Loucy (cell line): ENCODE results near the gene SLC22A4.

Experiments used
- H2AFZ ChIP-seq: fragments of 200-600 bp; sonication (generic); 2 replicates; pipeline ENCODE4 v1.6.0; 2016; ENCODE audit warnings: antibody characterized with exemption, mild to moderate bottlenecking, low read length, moderate library complexity
- H3F3A ChIP-seq: fragments of 200-600 bp; 2 replicates; pipeline ENCODE4 v1.6.0; 2016; ENCODE audit warnings: antibody characterized with exemption, low read depth, mild to moderate bottlenecking
- H3K27me3 ChIP-seq: fragments of 200-600 bp; sonication (generic); 2 replicates; pipeline ENCODE4 v1.6.1; 2014; ENCODE audit warnings: low read length, mild to moderate bottlenecking; ENCODE audit not compliant: insufficient read depth, poor library complexity, severe bottlenecking
- H3K36me3 ChIP-seq: fragments of 200-600 bp; sonication (generic); 2 replicates; pipeline ENCODE4 v1.6.1; 2016; ENCODE audit warnings: low read length; ENCODE audit not compliant: insufficient read depth
- H3K4me1 ChIP-seq: fragments of 200-600 bp; sonication (generic); 2 replicates; pipeline ENCODE4 v1.5.1; 2014; ENCODE audit warnings: low read length, mild to moderate bottlenecking; ENCODE audit not compliant: insufficient read depth, poor library complexity, severe bottlenecking
- H3K4me2 ChIP-seq: fragments of 200-600 bp; sonication (generic); 2 replicates; pipeline ENCODE4 v1.6.0; 2014; ENCODE audit warnings: antibody characterized with exemption, low read length, low read depth, mild to moderate bottlenecking; ENCODE audit not compliant: poor library complexity, severe bottlenecking
- H3K4me3 ChIP-seq: fragments of 200-600 bp; sonication (generic); 2 replicates; pipeline ENCODE4 v1.5.1; 2014; ENCODE audit warnings: low read length, mild to moderate bottlenecking, mixed read lengths; ENCODE audit not compliant: poor library complexity, severe bottlenecking
- H3K79me2 ChIP-seq: fragments of 200-600 bp; sonication (generic); 2 replicates; pipeline ENCODE4 v1.6.1; 2014; ENCODE audit warnings: low read length; ENCODE audit not compliant: insufficient read depth
- H3K9ac ChIP-seq: fragments of 200-600 bp; sonication (generic); 2 replicates; pipeline ENCODE4 v1.6.0; 2014; ENCODE audit warnings: mild to moderate bottlenecking, low read depth, low read length, moderate library complexity; ENCODE audit not compliant: poor library complexity, severe bottlenecking
- H3K9me2 ChIP-seq: fragments of 200-600 bp; sonication (generic); replicated peaks from 2 replicates; pipeline ENCODE4 v1.6.1; 2016; ENCODE audit warnings: low read depth, low read length, mixed read lengths
- H3K9me3 ChIP-seq: fragments of 200-600 bp; sonication (generic); 2 replicates; pipeline ENCODE4 v1.6.1; 2014; ENCODE audit warnings: mild to moderate bottlenecking, antibody characterized with exemption, low read length, low read depth; ENCODE audit not compliant: insufficient read depth
- H4K20me1 ChIP-seq: fragments of 200-600 bp; sonication (generic); 2 replicates; pipeline ENCODE4 v1.6.0; 2014; ENCODE audit warnings: antibody characterized with exemption, low read length, mild to moderate bottlenecking; ENCODE audit not compliant: insufficient read depth, poor library complexity, severe bottlenecking
- EZH2phosphoT487 ChIP-seq: fragments of 200-600 bp; IDR thresholded peaks from 2 replicates; pipeline ENCODE4 v1.6.1; 2018; ENCODE audit warnings: antibody characterized with exemption, mild to moderate bottlenecking, moderate library complexity, borderline replicate concordance
- TF ChIP-seq, protein P1 (sequence below): fragments of 200-600 bp; sonication (generic); conservative IDR thresholded peaks from 2 replicates; pipeline ENCODE4 v1.5.1; 2014; ENCODE audit warnings: mild to moderate bottlenecking, antibody characterized with exemption, low read length

Gene SLC22A4

DNA sequence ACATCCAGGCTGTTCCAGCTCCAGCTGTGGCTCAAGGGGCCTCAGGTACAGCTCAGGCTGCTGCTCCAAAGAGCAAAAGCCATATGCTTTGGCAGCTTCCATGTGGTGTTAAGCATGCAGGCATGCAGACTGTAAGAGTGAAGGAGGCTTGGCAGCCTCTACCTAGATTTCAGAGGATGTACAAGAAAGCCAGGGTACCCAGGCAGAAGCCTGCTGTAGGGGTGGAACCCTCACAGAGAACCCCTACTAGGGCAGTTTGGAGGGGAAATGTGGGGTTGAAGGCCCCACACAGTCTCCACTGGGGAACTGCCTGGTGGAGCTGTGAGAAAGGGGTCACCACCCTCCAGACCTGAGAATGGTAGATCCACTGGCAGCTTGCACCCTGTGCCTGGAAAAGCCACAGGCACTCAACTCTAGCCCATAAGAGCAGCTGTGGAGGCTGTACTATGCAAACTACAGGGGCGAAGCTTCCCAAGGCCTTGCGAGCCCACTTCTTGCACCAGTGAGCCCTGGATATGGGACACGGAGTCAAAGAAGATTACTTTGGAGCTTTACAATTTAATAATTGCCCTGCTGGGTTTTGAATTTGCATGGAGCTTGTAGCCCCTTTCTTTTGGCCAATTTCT, 61.1 kb downstream of the SLC22A4 start:
- no peaks in the 10 kb centered on the region for H3K9me3 ChIP-seq
- H3K4me3 ChIP-seq = no peak overlapping the region
- no peaks in the 10 kb centered on the region for H3K4me1 ChIP-seq
- no peaks in the 10 kb centered on the region for H3K36me3 ChIP-seq
- no peak overlapping the region for H3K9ac ChIP-seq
- TF ChIP-seq EZH2phosphoT487 = no peak
- TF ChIP-seq, protein P1, sequence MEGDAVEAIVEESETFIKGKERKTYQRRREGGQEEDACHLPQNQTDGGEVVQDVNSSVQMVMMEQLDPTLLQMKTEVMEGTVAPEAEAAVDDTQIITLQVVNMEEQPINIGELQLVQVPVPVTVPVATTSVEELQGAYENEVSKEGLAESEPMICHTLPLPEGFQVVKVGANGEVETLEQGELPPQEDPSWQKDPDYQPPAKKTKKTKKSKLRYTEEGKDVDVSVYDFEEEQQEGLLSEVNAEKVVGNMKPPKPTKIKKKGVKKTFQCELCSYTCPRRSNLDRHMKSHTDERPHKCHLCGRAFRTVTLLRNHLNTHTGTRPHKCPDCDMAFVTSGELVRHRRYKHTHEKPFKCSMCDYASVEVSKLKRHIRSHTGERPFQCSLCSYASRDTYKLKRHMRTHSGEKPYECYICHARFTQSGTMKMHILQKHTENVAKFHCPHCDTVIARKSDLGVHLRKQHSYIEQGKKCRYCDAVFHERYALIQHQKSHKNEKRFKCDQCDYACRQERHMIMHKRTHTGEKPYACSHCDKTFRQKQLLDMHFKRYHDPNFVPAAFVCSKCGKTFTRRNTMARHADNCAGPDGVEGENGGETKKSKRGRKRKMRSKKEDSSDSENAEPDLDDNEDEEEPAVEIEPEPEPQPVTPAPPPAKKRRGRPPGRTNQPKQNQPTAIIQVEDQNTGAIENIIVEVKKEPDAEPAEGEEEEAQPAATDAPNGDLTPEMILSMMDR = no peak
- H3K79me2 ChIP-seq = no peaks in the 10 kb centered on the region
- H3K4me2 ChIP-seq = no peak overlapping the region
- H3K27me3 ChIP-seq = no peaks in the 10 kb centered on the region
- no peak overlapping the region for H2AFZ ChIP-seq
- H3K9me2 ChIP-seq = no peaks in the 10 kb centered on the region
- H4K20me1 ChIP-seq = no peaks in the 10 kb centered on the region
- H3F3A ChIP-seq = no peaks in the 10 kb centered on the region

- Histone ChIP-seq H3K9me3 (no peaks in the 10 kb centered on the region), H4K20me1 (no peaks in the 10 kb centered on the region), H3K4me2 (no peak overlapping the region), H3K27me3 (no peaks in the 10 kb centered on the region), H2AFZ (no peak overlapping the region), H3F3A (no peaks in the 10 kb centered on the region), H3K9ac (no peak overlapping the region), H3K36me3 (no peaks in the 10 kb centered on the region), H3K79me2 (no peaks in the 10 kb centered on the region), H3K9me2 (no peaks in the 10 kb centered on the region), H3K4me3 (no peak overlapping the region), H3K4me1 (no peaks in the 10 kb centered on the region)
- TF ChIP-seq EZH2phosphoT487 = no peak
- TF ChIP-seq, protein P1 = no peak
Observed at GRCh38 chr5:132358775-132359174, 64.6 kb downstream of the SLC22A4 start.

DNA sequence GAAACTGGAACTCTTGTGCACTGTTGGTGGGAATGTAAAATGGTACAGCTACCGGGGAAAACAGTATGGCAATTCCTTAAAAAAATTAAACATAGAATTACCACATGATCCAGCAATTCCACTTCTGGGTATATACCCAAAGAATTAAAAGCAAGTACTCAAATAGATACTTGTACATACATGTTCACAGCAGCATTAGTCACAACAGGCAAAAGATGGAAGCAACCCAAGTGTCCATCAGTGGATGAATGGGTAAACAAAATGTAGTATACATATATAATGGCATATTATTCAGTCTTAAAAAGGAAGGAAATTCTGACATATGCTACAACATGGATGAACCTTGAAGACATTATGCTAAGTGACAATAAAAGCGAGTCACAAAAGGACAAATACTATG, 67.9 kb downstream of the SLC22A4 start:
- H3K79me2 ChIP-seq = no peaks in the 10 kb centered on the region
- H3K36me3 ChIP-seq = no peaks in the 10 kb centered on the region
- no peak overlapping the region for H3K4me3 ChIP-seq
- no peaks in the 10 kb centered on the region for H4K20me1 ChIP-seq
- no peaks in the 10 kb centered on the region for H3F3A ChIP-seq
- no peaks in the 10 kb centered on the region for H3K9me3 ChIP-seq
- no peak overlapping the region for H3K9ac ChIP-seq
- H3K4me1 ChIP-seq = no peaks in the 10 kb centered on the region
- no peak overlapping the region for H2AFZ ChIP-seq
- no peak overlapping the region for H3K4me2 ChIP-seq
- no peaks in the 10 kb centered on the region for H3K27me3 ChIP-seq
- TF ChIP-seq, protein P1 = no peak
- no peak for TF ChIP-seq EZH2phosphoT487
- no peaks in the 10 kb centered on the region for H3K9me2 ChIP-seq
